HG03097 (cell line): ENCODE measurements around the gene CHCHD10.

ENCODE experiments used
- ATAC-seq: cut with Tn5 transposase; IDR thresholded peaks from one replicate; pipeline ENCODE4 v1.9.1; 2021; ENCODE audit not compliant: unreplicated experiment, low FRiP score

The CHCHD10 gene

GRCh38 chr22:23773483-23774113, 5.8 kb upstream of the CHCHD10 start:
- ATAC-seq: no peak

- ATAC-seq: no peak
Observed at GRCh38 chr22:23772649-23773473, 5.1 kb upstream of the CHCHD10 start, which contains the start of gene MMP11. Gene MMP11 (plus strand): TSS chr22:23772849. CDS start chr22:23772871, 22 bp downstream.

- no peak for ATAC-seq
Observed at GRCh38 chr22:23772315-23772648, 4.5 kb upstream of the CHCHD10 start.

GRCh38 chr22:23769321-23769965, 1.7 kb upstream of the CHCHD10 start:
- ATAC-seq: no peak

GRCh38 chr22:23767303-23767672, 484 bp downstream of the CHCHD10 start:
- ATAC-seq: no peak

GRCh38 chr22:23764899-23765881, 2.6 kb downstream of the CHCHD10 start:
- ATAC-seq: no peak

- no peak for ATAC-seq
Observed at GRCh38 chr22:23763954-23764353, 3.8 kb downstream of the CHCHD10 start.

- ATAC-seq: no peak
Observed at GRCh38 chr22:23763579-23763945, 4.2 kb downstream of the CHCHD10 start.

- no peak for ATAC-seq
Observed at GRCh38 chr22:23762842-23763578, 4.8 kb downstream of the CHCHD10 start, which contains the start of gene C22orf15. Gene C22orf15 (plus strand): TSS chr22:23762990. CDS start chr22:23763307, 317 bp downstream.

- no peak for ATAC-seq
Observed at GRCh38 chr22:23760056-23760455, 7.7 kb downstream of the CHCHD10 start.

- ATAC-seq: no peak
Observed at GRCh38 chr22:23759566-23759965, 8.2 kb downstream of the CHCHD10 start.

GRCh38 chr22:23756891-23757290, 10.9 kb downstream of the CHCHD10 start:
- ATAC-seq: no peak

GRCh38 chr22:23755711-23756110, 12.1 kb downstream of the CHCHD10 start:
- ATAC-seq: no peak

- ATAC-seq: no peak
Observed at GRCh38 chr22:23754980-23755636, 12.7 kb downstream of the CHCHD10 start.

- no peak for ATAC-seq
Observed at GRCh38 chr22:23754220-23754919, 13.4 kb downstream of the CHCHD10 start, which contains the start of gene VPREB3. Gene VPREB3 (minus strand): TSS chr22:23754425. CDS start chr22:23754363, 62 bp downstream.

GRCh38 chr22:23753385-23753784, 14.4 kb downstream of the CHCHD10 start:
- no peak for ATAC-seq

GRCh38 chr22:23752750-23753149, 15.0 kb downstream of the CHCHD10 start:
- no peak for ATAC-seq

- no peak for ATAC-seq
Observed at GRCh38 chr22:23752090-23752691, 15.6 kb downstream of the CHCHD10 start.
